ENCODE data around the gene GRK3. TPM values are rescaled to one million over a fixed set of nuclear protein-coding genes. Genes with fewer than 3 reads are reported as not detected.
A peak's percentile ranks its signal among the peaks of the same experiment; 100 is the strongest.
"Not testable (repeated sequence)": the region's sequence is repeated elsewhere in the genome, so short reads cannot be mapped to it uniquely, and the experiment has no call there.

Gene GRK3
- total and polyA plus RNA-seq, 7 experiments from 2014 or later: 0.69 to 44.8 (median 6.5) TPM

- intact Hi-C loops (cut with micrococcal nuclease): no loop called here
- H3K4me1 ChIP-seq (ENCODE audit: control insufficient read depth in 2 of 2, insufficient read depth in 2 of 2, low read length in 2 of 2): no peaks in the 10 kb centered on the region
- Mint-ChIP-seq H3K27me3 (peaks cover 0 to 4% (median 0%) of the 10 kb centered on the region in 5 donors), H3K9me3 (no peaks in the 10 kb centered on the region), H3K36me3 (peaks cover 3 to 13% (median 8%) of the 10 kb centered on the region in 5 donors), H3K4me3 (no peak overlapping the region), H3K4me1 (peaks cover 0 to 48% (median 5%) of the 10 kb centered on the region in 7 donors), H3K27ac (no peak overlapping the region)
- no peaks in the 10 kb centered on the region for H3K9me3 ChIP-seq (ENCODE audit: control insufficient read depth in 2 of 3, low read length in 3 of 3)
- ChIA-PET CTCF (no interaction called here), POLR2A (no interaction called here)
- peak in 4 of 9 donors; percentile 2 to 28 (median 14) for DNase-seq
- H3K4me3 ChIP-seq (ENCODE audit: low read length): no peak overlapping the region
- no peaks in the 10 kb centered on the region for H3K36me3 ChIP-seq (ENCODE audit: control insufficient read depth in 2 of 3, insufficient read depth in 3 of 3, low read length in 3 of 3)
- no peaks in the 10 kb centered on the region for H3K27me3 ChIP-seq (ENCODE audit: control insufficient read depth in 2 of 2, insufficient read depth in 2 of 2, low read length in 2 of 2)
- H3K27ac ChIP-seq (ENCODE audit: low read depth, low read length): no peak overlapping the region
- no peak for ATAC-seq
Measured at GRCh38 chr22:25624476-25624875, 60.0 kb downstream of the GRK3 start.

GRCh38 chr22:25625747-25626623 lies 61.5 kb downstream of the GRK3 start:
- H3K27me3 ChIP-seq (ENCODE audit: control insufficient read depth in 2 of 2, insufficient read depth in 2 of 2, low read length in 2 of 2); ATAC-seq; POLR2A ChIA-PET; intact Hi-C loops (cut with micrococcal nuclease); H3K4me3 Mint-ChIP-seq; H3K4me3 ChIP-seq (ENCODE audit: low read length); H3K27me3 Mint-ChIP-seq; H3K27ac ChIP-seq (ENCODE audit: low read depth, low read length); H3K9me3 Mint-ChIP-seq; H3K4me1 ChIP-seq (ENCODE audit: control insufficient read depth in 2 of 2, insufficient read depth in 2 of 2, low read length in 2 of 2); H3K36me3 ChIP-seq (ENCODE audit: control insufficient read depth in 2 of 3, insufficient read depth in 3 of 3, low read length in 3 of 3); H3K9me3 ChIP-seq (ENCODE audit: control insufficient read depth in 2 of 3, low read length in 3 of 3); CTCF ChIA-PET; DNase-seq: not testable (repeated sequence)
- peaks cover 0 to 42% (median 5%) of the 10 kb centered on the region in 7 donors for H3K4me1 Mint-ChIP-seq
- peak overlapping the region in 1 of 9 donors; percentile 59 for H3K27ac Mint-ChIP-seq
- peaks cover 3 to 13% (median 5%) of the 10 kb centered on the region in 5 donors for H3K36me3 Mint-ChIP-seq

DNA sequence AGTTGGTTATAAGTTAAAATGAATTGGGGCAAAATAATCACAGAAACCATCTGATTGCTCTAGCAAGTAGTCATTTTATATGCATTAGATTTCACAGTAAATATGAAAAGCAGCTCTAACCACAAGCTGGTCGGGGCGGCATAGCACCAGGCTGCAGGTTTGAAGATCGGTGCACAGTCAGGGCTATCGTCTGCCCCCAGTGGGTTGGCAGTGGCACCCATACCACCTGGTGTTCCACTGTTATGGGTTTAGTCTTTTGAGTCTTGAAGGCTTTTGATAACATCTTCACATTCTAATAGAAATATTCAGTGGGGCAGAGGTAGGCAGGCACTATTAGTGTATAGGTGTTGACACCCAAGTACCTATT lies 62.1 kb downstream of the GRK3 start:
- H3K4me1 Mint-ChIP-seq: peaks cover 0 to 37% (median 5%) of the 10 kb centered on the region in 7 donors
- Histone ChIP-seq H3K9me3 (ENCODE audit: control insufficient read depth in 2 of 3, low read length in 3 of 3) (no peaks in the 10 kb centered on the region), H3K36me3 (ENCODE audit: control insufficient read depth in 2 of 3, insufficient read depth in 3 of 3, low read length in 3 of 3) (no peaks in the 10 kb centered on the region), H3K4me3 (ENCODE audit: low read length) (no peak overlapping the region), H3K27ac (ENCODE audit: low read depth, low read length) (no peak overlapping the region), H3K4me1 (ENCODE audit: control insufficient read depth in 2 of 2, insufficient read depth in 2 of 2, low read length in 2 of 2) (no peaks in the 10 kb centered on the region), H3K27me3 (ENCODE audit: control insufficient read depth in 2 of 2, insufficient read depth in 2 of 2, low read length in 2 of 2) (no peaks in the 10 kb centered on the region)
- POLR2A ChIA-PET: no interaction called here
- H3K4me3 Mint-ChIP-seq: no peak overlapping the region
- ATAC-seq (no peak), DNase-seq (no peak)
- H3K36me3 Mint-ChIP-seq: peaks cover 3 to 12% (median 5%) of the 10 kb centered on the region in 5 donors
- peaks cover 0 to 4% (median 0%) of the 10 kb centered on the region in 5 donors for H3K27me3 Mint-ChIP-seq
- H3K27ac Mint-ChIP-seq: no peak overlapping the region
- no peaks in the 10 kb centered on the region for H3K9me3 Mint-ChIP-seq
- intact Hi-C loops (cut with micrococcal nuclease): no loop called here
- CTCF ChIA-PET: no interaction called here

DNA sequence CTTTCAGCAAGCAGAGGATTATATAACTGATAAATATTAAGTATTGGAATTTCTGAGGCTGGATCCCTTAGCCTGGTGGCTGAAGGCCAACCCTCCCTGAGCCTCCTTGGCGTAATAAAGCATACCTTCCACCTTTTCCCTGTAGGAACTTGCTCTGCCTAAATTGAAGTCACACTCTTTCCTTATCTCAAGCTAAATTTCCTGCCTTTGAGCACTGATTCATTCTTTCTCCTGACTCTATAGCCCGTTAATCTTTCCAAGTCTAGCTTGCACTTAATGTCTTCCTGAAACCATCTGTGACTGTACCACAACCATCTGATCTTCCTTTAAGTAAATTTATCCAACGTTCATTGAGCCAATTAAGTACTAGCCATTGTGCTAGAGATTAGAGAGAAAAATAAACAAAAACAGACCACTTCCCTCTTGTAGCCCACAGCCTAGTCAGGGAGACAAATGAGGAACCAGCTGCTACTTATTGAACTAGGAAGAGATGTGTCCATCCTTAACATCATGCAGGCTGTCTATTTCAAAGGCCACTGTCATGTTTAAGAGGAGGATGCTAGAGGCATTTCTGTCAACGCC lies 62.9 kb downstream of the GRK3 start:
- peaks cover 0 to 29% (median 5%) of the 10 kb centered on the region in 7 donors for H3K4me1 Mint-ChIP-seq
- no peaks in the 10 kb centered on the region for H3K9me3 Mint-ChIP-seq
- Histone ChIP-seq H3K36me3 (ENCODE audit: control insufficient read depth in 2 of 3, insufficient read depth in 3 of 3, low read length in 3 of 3) (no peaks in the 10 kb centered on the region), H3K4me3 (ENCODE audit: low read length) (no peak overlapping the region), H3K27ac (ENCODE audit: low read depth, low read length) (no peak overlapping the region), H3K4me1 (ENCODE audit: control insufficient read depth in 2 of 2, insufficient read depth in 2 of 2, low read length in 2 of 2) (no peaks in the 10 kb centered on the region), H3K27me3 (ENCODE audit: control insufficient read depth in 2 of 2, insufficient read depth in 2 of 2, low read length in 2 of 2) (no peaks in the 10 kb centered on the region), H3K9me3 (ENCODE audit: control insufficient read depth in 2 of 3, low read length in 3 of 3) (no peaks in the 10 kb centered on the region)
- H3K27ac Mint-ChIP-seq: no peak overlapping the region
- intact Hi-C loops (cut with micrococcal nuclease): no loop called here
- H3K27me3 Mint-ChIP-seq: peaks cover 0 to 4% (median 0%) of the 10 kb centered on the region in 5 donors
- DNase-seq (no peak), ATAC-seq (peak; percentile 70)
- ChIA-PET CTCF (no interaction called here), POLR2A (no interaction called here)
- H3K4me3 Mint-ChIP-seq: no peak overlapping the region
- H3K36me3 Mint-ChIP-seq: peaks cover 0 to 13% (median 4%) of the 10 kb centered on the region in 5 donors

DNA sequence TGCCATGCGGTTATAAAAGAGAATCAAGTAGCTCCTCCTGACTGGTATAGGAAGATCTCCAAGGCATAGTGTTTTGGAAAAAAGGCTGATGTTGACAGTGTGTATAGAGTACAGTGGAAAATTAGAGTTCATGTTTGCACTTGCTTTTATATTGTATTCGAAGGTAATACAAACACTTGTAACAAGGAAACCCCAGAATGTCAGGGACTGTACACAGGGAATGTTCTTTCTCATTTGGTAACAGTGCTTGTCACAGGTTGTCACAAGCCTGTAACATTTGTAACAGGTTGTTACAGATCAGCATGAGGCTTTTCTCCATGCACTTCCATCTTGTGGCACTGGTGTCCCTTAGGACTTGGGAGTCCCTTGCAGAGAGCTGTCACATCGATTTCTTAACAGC lies 64.0 kb downstream of the GRK3 start:
- intact Hi-C loops (cut with micrococcal nuclease): no loop called here
- no peak overlapping the region for H3K4me3 Mint-ChIP-seq
- ATAC-seq: no peak
- ChIA-PET POLR2A (no interaction called here), CTCF (no interaction called here)
- no peaks in the 10 kb centered on the region for H3K9me3 Mint-ChIP-seq
- H3K4me3 ChIP-seq (ENCODE audit: low read length): no peak overlapping the region
- H3K27me3 Mint-ChIP-seq: peaks cover 0 to 4% (median 0%) of the 10 kb centered on the region in 5 donors
- H3K9me3 ChIP-seq (ENCODE audit: control insufficient read depth in 2 of 3, low read length in 3 of 3): no peaks in the 10 kb centered on the region
- DNase-seq: no peak
- H3K27ac Mint-ChIP-seq: no peak overlapping the region
- H3K36me3 Mint-ChIP-seq: peaks cover 0 to 10% (median 2%) of the 10 kb centered on the region in 5 donors
- H3K4me1 ChIP-seq (ENCODE audit: control insufficient read depth in 2 of 2, insufficient read depth in 2 of 2, low read length in 2 of 2): no peaks in the 10 kb centered on the region
- no peaks in the 10 kb centered on the region for H3K27me3 ChIP-seq (ENCODE audit: control insufficient read depth in 2 of 2, insufficient read depth in 2 of 2, low read length in 2 of 2)
- no peak overlapping the region for H3K27ac ChIP-seq (ENCODE audit: low read depth, low read length)
- peaks cover 0 to 19% (median 5%) of the 10 kb centered on the region in 7 donors for H3K4me1 Mint-ChIP-seq
- H3K36me3 ChIP-seq (ENCODE audit: control insufficient read depth in 2 of 3, insufficient read depth in 3 of 3, low read length in 3 of 3): no peaks in the 10 kb centered on the region

DNA sequence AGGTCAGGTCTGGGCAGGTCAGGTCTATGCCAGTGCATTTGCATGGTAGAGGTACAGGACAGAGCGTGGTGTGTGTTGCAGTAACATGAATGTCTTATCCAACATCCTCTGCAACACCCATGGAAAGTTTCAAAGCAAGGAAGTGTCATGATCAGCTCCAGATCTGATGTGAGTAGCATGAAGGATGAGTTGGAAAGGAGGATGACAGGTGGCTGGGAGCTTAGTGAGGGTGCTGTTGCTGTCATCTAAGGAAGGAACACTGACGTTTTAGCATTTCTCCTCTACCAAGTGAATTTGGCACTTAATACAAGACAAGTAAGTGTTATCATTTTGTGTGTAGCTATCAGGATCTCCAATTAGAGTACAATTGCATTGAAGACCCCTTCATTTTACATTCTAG lies 65.1 kb downstream of the GRK3 start:
- ATAC-seq (no peak), DNase-seq (no peak)
- POLR2A ChIA-PET: no interaction called here
- no peak overlapping the region for H3K27ac Mint-ChIP-seq
- Histone ChIP-seq H3K4me1 (ENCODE audit: control insufficient read depth in 2 of 2, insufficient read depth in 2 of 2, low read length in 2 of 2) (no peaks in the 10 kb centered on the region), H3K27me3 (ENCODE audit: control insufficient read depth in 2 of 2, insufficient read depth in 2 of 2, low read length in 2 of 2) (no peaks in the 10 kb centered on the region), H3K36me3 (ENCODE audit: control insufficient read depth in 2 of 3, insufficient read depth in 3 of 3, low read length in 3 of 3) (no peaks in the 10 kb centered on the region), H3K9me3 (ENCODE audit: control insufficient read depth in 2 of 3, low read length in 3 of 3) (no peaks in the 10 kb centered on the region), H3K27ac (ENCODE audit: low read depth, low read length) (no peak overlapping the region), H3K4me3 (ENCODE audit: low read length) (no peak overlapping the region)
- CTCF ChIA-PET: no interaction called here
- H3K36me3 Mint-ChIP-seq: peaks cover 0 to 5% (median 0%) of the 10 kb centered on the region in 5 donors
- H3K27me3 Mint-ChIP-seq: peaks cover 0 to 4% (median 0%) of the 10 kb centered on the region in 5 donors
- intact Hi-C loops (cut with micrococcal nuclease): no loop called here
- no peaks in the 10 kb centered on the region for H3K9me3 Mint-ChIP-seq
- H3K4me1 Mint-ChIP-seq: peaks cover 0 to 13% (median 1%) of the 10 kb centered on the region in 7 donors
- H3K4me3 Mint-ChIP-seq: no peak overlapping the region
